Breast epithelium (tissue), 4 donors: ENCODE data around the gene HDC. TPM values are rescaled to one million over a fixed set of nuclear protein-coding genes. Genes with fewer than 3 reads are reported as not detected.

Experiments
- DNase-seq, 2 donors: peaks; one replicate each; pipeline ENCODE4 v3.0.0-alpha.2; 2019; ENCODE audit warnings: low spot score in 2 of 2
- H3K27ac ChIP-seq, 2 donors: fragments of 200-600 bp; sonication (generic) in 1 of 2; one replicate each; pipeline ENCODE4 v1.5.1; 2016 to 2019; ENCODE audit warnings: mild to moderate bottlenecking in 1 of 2
- H3K27me3 ChIP-seq, 2 donors: fragments of 200-600 bp; sonication (generic) in 1 of 2; one replicate each; pipeline versions ENCODE4 v1.5.1 to v1.6.0; 2017 to 2019; ENCODE audit warnings: control low read depth in 1 of 2, mild to moderate bottlenecking in 1 of 2
- H3K36me3 ChIP-seq: fragments of 200-600 bp; one replicate; pipeline ENCODE4 v1.5.1; 2019
- H3K4me1 ChIP-seq, 2 donors: fragments of 200-600 bp; sonication (generic); one replicate each; pipeline ENCODE4 v1.5.1; 2016 to 2019; ENCODE audit warnings: control low read depth in 1 of 2
- H3K4me3 ChIP-seq, 3 donors: fragments of 200-600 bp; sonication (generic); 1 replicate in 2 of 3; 2 replicates in 1 of 3; pipeline ENCODE4 v1.5.1; 2016 to 2019; ENCODE audit warnings: mild to moderate bottlenecking in 3 of 3, moderate library complexity in 2 of 3
- H3K9me3 ChIP-seq, 2 donors: fragments of 200-600 bp; sonication (generic) in 1 of 2; one replicate each; pipeline ENCODE4 v1.5.1; 2016 to 2019; ENCODE audit warnings: control low read depth in 1 of 2
- POLR2A ChIP-seq: fragments of 450-650 bp; IDR thresholded peaks from one replicate; pipeline ENCODE4 v1.6.1; 2016; ENCODE audit warnings: antibody characterized with exemption, mild to moderate bottlenecking, moderate library complexity
- POLR2AphosphoS5 ChIP-seq, 3 donors: sonication (generic); formaldehyde crosslinking; IDR thresholded peaks; one replicate each; pipeline ENCODE4 v1.6.1; 2017; ENCODE audit warnings: antibody characterized with exemption in 3 of 3
- intact Hi-C: fragments of 100-400 bp; cut with DNase I; formaldehyde crosslinking; loops from one replicate; pipeline ENCODE4 v1.15.1; 2023; ENCODE audit warnings: low total_unique reads
- total RNA-seq, 3 donors: library from RNA; depleted of rRNA; stranded (reverse); fragments of >200 nt; gene quantifications; one replicate each; pipeline ENCODE4 v1.1.0, GENCODE V29; 2016
- TF ChIP-seq, protein P1 (sequence below), 3 donors: fragments of 450-650 bp; IDR thresholded peaks; one replicate each; pipeline ENCODE4 v1.5.1; 2016 to 2017; ENCODE audit warnings: antibody characterized with exemption in 3 of 3, mild to moderate bottlenecking in 3 of 3, moderate library complexity in 3 of 3

The HDC gene
- total RNA-seq, 3 donors from 2014 or later, result 1.0 to 11.0 TPM; not detected in 1

DNA sequence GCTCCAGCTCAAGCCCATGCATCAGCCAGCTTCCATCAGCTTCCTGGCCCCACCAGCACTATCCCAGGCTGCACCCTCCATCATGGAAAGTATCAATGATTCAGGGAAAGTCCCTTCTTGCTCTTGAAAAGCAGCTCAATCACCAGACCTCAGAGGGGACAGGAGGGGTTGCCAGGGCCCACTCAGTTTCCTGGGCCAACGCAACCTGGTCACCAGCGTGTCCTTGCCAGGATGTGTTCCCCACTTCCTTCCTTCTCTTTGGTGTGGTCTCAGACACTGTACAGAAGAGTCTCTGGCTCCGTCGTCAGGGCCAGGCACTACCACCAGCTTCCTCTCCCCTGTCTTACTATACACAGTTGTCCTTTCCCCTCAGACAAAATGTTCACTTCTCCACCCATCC is 3.0 kb downstream of the HDC start:
- no peaks in the 10 kb centered on the region for H3K9me3 ChIP-seq
- intact Hi-C loops, result no loop called here
- DNase-seq, result no peak
- H3K4me3 ChIP-seq, result no peak overlapping the region
- no peaks in the 10 kb centered on the region for H3K27me3 ChIP-seq
- H3K27ac ChIP-seq, result no peak overlapping the region
- no peaks in the 10 kb centered on the region for H3K36me3 ChIP-seq
- TF ChIP-seq POLR2AphosphoS5 (IDR thresholded peaks at IDR 0.05) (no peak), POLR2A (no peak)
- TF ChIP-seq, protein P1, sequence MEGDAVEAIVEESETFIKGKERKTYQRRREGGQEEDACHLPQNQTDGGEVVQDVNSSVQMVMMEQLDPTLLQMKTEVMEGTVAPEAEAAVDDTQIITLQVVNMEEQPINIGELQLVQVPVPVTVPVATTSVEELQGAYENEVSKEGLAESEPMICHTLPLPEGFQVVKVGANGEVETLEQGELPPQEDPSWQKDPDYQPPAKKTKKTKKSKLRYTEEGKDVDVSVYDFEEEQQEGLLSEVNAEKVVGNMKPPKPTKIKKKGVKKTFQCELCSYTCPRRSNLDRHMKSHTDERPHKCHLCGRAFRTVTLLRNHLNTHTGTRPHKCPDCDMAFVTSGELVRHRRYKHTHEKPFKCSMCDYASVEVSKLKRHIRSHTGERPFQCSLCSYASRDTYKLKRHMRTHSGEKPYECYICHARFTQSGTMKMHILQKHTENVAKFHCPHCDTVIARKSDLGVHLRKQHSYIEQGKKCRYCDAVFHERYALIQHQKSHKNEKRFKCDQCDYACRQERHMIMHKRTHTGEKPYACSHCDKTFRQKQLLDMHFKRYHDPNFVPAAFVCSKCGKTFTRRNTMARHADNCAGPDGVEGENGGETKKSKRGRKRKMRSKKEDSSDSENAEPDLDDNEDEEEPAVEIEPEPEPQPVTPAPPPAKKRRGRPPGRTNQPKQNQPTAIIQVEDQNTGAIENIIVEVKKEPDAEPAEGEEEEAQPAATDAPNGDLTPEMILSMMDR (IDR thresholded peaks at IDR 0.05), result no peak
- no peaks in the 10 kb centered on the region for H3K4me1 ChIP-seq

DNA sequence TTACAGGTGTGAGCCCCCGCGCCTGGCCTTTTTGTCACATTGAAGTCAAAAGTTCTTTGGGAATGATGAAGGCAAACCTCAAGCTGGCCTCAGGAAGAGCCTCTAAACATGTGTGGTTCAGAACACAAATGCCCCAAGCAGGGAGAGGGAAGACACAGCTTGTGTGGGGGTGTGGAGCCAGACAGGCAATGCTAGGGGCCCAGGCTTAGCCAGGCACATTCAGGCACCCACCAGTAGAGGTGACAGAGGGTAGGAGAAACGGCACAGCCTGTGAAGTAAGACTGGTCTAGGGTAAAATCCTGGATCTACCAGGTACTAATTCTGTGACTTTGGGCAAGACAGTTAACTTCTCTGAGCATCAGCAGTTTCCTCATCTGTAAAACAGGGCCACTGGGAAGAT is 3.5 kb downstream of the HDC start:
- intact Hi-C loops, result no loop called here
- no peak for DNase-seq
- Histone ChIP-seq H3K4me1 (no peaks in the 10 kb centered on the region), H3K27me3 (no peaks in the 10 kb centered on the region), H3K4me3 (no peak overlapping the region), H3K9me3 (no peaks in the 10 kb centered on the region), H3K36me3 (no peaks in the 10 kb centered on the region), H3K27ac (no peak overlapping the region)
- TF ChIP-seq POLR2AphosphoS5 (IDR thresholded peaks at IDR 0.05) (no peak), POLR2A (no peak)
- TF ChIP-seq, protein P1 (IDR thresholded peaks at IDR 0.05), result no peak

DNA sequence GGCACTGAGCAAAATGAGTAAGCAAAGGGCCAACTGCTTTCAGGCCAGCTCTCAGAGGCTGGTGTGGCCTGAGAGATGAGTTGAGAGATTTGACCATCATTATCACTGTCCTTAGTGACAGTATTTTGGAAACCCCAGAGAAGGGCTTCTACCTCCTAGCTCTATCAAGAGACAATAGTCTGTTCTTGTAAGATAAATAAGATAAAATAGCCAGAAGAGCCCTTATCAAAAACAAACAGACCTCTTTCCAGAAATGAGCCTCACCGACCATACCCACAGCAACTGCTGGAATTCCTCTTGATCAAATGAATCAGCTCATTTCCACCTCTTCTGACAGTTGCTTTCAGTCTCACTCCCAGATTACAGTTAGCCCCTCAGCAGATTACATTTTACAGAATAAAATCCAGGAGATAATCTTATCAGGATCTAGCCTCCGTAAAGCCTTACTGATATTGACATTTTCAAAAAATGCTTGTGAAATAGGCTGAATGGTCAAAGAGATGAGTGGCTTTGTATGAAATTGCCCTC is 4.5 kb downstream of the HDC start:
- H3K4me1 ChIP-seq, result no peaks in the 10 kb centered on the region
- no peaks in the 10 kb centered on the region for H3K36me3 ChIP-seq
- no peaks in the 10 kb centered on the region for H3K9me3 ChIP-seq
- TF ChIP-seq, protein P1 (IDR thresholded peaks at IDR 0.05), result no peak
- TF ChIP-seq POLR2A, result no peak
- no peak for TF ChIP-seq POLR2AphosphoS5 (IDR thresholded peaks at IDR 0.05)
- no peak overlapping the region for H3K4me3 ChIP-seq
- no peak overlapping the region for H3K27ac ChIP-seq
- H3K27me3 ChIP-seq, result no peaks in the 10 kb centered on the region
- intact Hi-C loops, result no loop called here
- no peak for DNase-seq

DNA sequence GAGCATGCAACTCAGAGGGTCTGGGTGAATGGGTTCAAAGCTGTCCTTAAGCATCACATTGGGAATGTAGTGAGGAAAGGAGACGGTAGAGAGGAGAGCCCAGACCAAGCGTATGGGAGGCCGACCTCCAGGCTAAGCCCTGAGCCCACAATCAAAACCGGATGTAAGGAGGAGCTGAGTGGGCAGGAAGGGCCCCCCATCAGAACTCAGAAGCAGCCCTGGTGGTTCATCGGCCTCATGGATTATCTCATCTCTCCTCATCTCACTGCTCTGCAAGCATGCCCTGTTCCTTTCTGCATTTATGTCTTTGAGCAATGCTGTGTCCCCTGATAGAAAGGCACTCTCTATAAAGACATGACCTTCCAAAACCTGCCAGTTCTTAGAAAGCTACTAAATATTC is 6.2 kb downstream of the HDC start:
- no peaks in the 10 kb centered on the region for H3K4me1 ChIP-seq
- no peak overlapping the region for H3K27ac ChIP-seq
- no peaks in the 10 kb centered on the region for H3K9me3 ChIP-seq
- H3K36me3 ChIP-seq, result no peaks in the 10 kb centered on the region
- intact Hi-C loops, result no loop called here
- TF ChIP-seq, protein P1 (IDR thresholded peaks at IDR 0.05), result no peak
- no peak for TF ChIP-seq POLR2A
- no peak for TF ChIP-seq POLR2AphosphoS5 (IDR thresholded peaks at IDR 0.05)
- H3K27me3 ChIP-seq, result no peaks in the 10 kb centered on the region
- no peak overlapping the region for H3K4me3 ChIP-seq
- no peak for DNase-seq

DNA sequence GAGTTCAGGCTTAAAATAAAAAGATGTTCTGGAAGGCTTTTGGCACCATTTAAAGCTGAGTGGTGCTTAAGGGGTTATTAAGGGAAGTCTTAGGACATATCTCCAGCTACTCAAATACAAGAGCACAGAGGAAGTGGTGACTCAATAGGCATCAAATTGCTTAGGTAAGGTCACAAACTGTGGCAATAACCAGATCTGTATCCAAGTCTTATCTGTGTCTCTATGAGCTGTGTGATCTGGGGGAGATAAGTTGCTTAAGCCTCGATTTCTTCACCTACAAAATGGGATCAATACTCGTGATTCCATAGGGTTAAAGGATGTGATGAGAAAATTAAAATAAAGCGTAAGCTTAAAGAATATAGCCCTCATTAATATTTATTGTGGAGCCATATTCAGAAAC is 7.6 kb downstream of the HDC start:
- H3K27me3 ChIP-seq, result no peaks in the 10 kb centered on the region
- no peak overlapping the region for H3K4me3 ChIP-seq
- H3K4me1 ChIP-seq, result no peaks in the 10 kb centered on the region
- H3K9me3 ChIP-seq, result no peaks in the 10 kb centered on the region
- no peaks in the 10 kb centered on the region for H3K36me3 ChIP-seq
- DNase-seq, result no peak
- intact Hi-C loops, result loop anchor here (2.0 kb wide), 1 partner anchor 53 kb away; no protein-coding TSS in a partner anchor
- H3K27ac ChIP-seq, result no peak overlapping the region
- TF ChIP-seq POLR2AphosphoS5 (IDR thresholded peaks at IDR 0.05), result no peak
- TF ChIP-seq, protein P1 (IDR thresholded peaks at IDR 0.05), result no peak
- TF ChIP-seq POLR2A, result no peak
